CD4-positive, alpha-beta T cell treated with Interleukin-6 for 4 hours (primary cell): Measurements from ENCODE around the gene LINGO1.

Experiments
- DNase-seq: peaks from one replicate; pipeline ENCODE4 v3.0.0-alpha.2; 2020; ENCODE audit warnings: mixed read lengths

The LINGO1 gene

DNA sequence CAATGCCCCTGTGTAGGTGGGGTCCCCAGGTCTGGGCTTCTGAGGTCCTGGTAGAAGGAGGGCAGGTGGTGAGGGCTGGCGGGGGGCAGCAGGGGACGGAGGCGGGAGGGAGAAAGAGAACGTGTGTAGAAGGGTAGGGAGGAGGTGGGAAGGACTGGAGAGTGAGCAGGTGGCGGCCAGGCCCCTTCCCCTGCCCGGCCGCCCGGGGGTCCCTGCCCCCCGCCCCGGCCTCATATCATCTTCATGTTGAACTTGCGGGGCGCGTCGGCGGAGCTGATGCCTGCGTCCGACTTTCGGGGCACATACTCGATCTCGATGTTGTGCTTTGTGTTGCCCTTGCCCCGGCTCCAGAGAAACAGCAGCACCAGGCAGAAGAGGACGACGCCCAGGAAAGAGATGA is 18.9 kb downstream of the LINGO1 start:
- DNase-seq = no peak

DNA sequence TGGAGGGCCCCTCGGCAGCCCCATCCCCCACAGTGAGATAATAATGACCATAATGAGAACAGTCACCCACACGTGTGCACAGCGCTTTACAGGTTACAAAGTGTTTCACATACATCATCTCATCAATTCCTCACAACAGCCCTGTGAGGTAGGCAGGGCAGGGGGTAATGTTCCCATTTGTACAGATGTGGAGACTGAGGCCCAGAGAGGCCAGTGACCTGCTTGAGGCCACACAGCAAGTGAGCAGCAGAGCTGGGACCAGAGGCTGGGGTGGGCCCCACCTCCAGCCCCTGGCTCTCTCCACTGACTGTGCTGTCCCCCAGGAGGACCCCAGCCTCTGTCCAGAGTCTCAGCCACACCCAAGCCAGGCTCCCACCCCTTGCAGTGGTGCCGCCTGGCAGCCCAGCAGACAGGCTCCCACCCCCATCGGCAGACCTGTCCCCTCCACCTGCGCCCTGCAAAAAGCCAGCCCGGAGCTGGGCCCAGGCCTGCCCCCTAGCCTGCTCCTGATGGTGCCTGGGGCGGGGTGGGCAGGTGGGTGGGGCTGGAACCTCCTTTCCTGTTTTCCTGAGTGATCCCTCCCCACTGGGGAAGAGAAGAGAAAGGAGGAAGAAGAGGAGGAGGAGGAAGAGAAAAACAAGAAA is 19.6 kb downstream of the LINGO1 start:
- no peak for DNase-seq

DNA sequence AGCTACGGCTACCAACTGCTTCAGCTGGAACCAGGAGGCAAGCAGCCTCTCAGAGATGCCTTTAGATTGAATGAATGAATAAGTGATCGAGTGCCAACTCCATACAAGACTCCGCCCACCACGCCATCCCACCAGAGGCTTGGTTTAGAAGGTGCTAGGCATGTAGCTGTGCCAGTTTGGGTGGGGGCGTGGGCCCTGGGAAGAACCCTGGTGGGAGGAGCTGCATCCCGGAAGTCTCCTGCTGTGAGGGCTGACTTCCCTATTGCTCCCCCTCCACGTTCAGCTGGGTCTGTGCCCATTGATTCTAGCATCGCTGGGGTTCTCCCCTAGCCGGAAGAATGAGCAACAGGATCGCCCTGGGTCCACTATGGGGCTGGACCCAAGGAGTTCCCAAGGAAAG is 20.9 kb downstream of the LINGO1 start:
- DNase-seq = no peak

DNA sequence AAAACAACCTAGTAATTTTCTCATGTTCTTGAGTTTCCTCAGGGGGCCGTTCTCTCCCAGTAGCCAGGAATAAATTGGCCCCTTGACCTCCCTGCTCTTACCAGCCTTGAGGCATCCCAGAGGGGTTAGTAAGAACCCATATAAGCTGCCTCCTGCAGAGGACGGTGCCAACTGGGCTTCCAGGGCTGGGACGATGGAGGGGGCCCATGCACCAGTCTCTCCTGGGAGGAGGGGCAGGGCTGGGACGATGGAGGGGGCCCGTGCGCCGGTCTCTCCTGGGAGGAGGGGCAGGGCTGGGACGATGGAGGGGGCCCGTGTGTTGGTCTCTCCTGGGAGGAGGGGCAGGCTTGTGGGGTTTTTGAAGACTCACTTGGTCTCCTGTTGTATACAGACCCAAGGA is 22.0 kb downstream of the LINGO1 start:
- DNase-seq = no peak

DNA sequence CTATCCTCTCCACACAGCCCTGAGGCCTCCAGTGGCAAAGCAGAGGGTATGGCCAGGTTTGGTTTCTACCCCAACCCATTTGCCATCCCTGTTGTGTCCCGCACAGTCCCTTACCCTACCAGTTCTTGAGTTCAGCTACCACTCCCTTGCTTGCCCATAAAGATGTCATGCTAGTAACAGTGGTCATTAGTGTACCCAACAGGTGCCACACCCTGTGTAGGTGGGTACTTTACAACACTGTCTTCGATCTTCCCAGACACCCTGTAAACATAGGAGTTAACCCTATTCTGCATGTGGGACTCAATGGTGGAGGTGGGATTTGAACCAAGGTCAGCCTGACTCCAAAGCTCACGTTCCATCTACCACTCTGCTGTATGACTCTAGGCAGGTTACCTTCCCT is 23.2 kb downstream of the LINGO1 start:
- no peak for DNase-seq

DNA sequence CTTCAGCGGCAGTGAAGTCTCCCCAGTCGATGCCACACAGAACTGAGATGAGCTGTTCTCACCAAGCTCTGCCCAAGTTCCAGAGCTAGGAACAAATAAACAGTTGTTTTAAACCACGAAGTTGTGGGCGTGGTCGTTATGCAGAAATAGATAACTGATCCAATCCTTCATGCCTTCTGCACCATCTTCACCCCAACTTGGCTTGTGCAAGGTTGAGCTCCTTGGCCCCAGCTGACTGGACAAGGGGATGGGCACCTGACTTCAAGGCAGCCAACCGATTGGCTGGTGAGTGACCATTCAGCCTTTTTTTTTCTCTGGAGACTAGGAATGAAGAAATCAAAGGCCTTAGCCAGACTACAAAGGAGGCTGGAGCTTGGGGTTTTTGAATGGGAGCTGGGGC is 23.9 kb downstream of the LINGO1 start:
- DNase-seq = no peak

DNA sequence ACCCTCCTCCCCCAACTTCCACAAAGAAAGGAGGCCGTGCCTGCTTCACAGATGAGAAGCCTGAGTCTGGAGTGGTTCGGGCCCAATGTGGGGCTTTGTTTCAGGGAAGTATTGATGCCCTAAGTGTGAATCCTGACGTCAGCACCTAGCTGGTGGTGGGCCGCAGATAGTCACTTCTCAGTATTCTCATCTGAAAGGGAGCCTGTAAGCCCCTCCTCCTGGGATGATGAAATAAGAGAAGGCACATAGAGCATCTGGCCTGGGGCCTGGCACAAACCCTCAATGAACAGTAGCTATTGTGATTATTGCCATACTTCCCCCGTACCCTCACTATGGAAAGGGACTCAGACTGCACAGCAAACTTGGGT is 24.8 kb downstream of the LINGO1 start:
- no peak for DNase-seq

DNA sequence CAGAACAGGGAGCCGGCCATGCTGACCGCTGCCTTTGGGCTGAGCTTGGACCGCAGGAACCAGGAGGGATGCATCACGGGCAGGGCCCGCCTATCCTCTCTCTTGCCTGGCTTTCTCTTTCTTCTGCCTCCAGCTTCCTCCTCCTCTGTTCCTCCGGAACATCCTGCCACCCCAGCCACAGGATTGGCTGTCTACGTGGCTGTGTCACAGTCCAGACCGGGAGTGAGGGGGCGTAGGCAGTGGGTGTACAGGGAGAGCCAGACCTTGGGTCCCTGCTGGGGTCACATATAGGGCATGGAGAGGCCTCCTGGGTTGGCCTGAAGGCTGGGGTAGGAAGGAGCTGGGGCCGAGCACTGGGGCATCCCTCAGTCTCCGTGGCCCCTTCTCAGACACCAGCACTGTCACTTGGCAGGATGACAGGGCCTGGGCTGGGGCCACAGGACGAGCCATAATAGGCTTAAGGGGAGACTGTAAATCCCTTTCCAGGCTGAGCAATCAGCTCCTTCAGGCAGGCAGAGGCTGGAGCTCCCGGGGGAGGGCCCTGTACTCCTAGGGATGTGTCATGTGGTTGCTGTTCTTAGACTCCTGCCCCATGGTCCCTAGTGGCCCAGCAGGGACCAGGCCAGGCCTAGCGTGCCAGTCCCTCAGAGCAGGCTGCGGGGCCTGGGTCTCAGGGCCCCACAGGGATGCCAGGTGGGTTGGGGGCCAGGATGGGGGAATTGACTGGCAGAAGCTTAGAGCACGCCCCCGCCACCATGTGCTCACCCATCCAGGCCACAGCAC is 25.4 kb downstream of the LINGO1 start:
- DNase-seq = no peak

DNA sequence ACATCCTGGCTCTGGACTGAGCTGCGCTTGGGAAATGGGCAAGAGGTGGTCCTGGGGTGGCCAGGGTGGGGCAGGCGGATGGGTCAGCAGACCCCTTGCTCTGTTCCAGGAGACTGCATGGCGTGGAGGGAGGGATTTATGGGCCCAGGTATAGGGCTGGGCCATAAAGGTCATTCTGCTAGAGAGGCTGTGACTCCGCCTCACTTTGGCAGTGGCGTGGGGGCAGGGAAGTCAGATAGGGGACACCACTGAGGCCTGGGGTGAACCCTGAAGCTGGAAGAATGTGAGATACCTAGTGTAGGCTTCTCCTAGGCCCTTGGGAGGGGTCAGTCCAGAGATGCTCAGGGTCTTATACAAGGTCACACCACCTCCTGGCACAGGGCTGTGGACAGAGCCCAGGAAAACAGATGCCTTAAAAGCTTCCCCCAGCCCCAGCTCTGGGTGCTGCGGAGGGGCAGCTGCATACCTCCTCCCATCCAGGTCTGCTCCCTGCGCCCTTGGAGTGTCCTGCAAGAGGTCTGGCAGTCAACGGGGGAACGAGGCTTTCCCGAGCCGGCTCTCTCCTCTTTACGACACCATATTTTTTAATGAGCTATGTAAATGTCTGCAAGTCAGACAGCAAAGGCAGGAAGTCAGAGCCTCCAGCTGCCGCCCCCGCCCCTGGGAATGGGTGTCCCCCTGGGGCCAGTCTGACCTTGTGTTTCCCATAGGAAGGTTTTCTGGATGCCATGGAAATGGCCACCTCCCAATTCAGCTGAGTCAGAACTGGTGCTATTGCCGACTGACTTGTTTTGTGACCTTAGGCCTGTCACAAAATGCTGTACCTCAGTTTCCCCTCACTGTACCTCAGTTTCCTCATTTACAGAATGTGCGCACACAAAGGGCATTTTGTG is 26.3 kb downstream of the LINGO1 start:
- DNase-seq = no peak

DNA sequence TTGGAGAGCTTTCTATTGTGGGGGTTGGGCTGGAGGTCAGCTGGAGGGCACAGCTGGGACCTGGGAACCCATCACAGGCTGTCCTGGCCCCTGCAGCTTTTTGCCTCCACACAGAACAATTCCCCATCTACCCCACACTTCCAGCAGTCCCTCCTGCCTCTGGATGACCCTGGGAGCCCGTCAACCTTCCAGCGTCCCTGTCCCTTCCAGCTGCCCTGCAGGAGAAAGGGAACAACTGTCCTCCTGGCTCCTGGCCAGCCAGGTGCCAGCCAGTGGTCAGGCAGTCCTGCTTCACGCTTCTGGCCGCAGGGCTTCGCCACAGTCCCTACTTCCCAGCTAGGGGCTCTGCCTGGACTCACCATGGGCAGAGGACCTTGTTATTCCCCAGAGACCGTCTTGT is 27.2 kb downstream of the LINGO1 start:
- no peak for DNase-seq

DNA sequence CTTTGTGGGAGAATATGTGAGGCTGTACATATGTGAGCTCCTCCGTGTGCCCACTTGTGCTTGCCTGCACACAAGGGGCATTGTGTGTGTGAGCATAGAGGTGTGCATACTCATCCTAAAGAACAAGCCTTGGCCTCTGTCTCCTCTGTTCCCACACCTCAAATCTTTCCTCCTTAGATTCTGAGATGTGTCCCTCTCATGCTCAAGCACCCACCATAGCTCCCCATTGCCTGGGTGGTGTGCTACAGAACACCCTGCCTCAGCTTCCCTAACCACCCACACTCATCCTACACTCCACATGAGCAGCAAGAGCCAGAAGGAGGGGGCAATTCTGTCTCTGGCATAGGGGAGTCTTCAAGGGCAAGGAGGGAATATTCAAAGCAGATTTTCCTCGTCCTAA is 27.7 kb downstream of the LINGO1 start:
- no peak for DNase-seq

DNA sequence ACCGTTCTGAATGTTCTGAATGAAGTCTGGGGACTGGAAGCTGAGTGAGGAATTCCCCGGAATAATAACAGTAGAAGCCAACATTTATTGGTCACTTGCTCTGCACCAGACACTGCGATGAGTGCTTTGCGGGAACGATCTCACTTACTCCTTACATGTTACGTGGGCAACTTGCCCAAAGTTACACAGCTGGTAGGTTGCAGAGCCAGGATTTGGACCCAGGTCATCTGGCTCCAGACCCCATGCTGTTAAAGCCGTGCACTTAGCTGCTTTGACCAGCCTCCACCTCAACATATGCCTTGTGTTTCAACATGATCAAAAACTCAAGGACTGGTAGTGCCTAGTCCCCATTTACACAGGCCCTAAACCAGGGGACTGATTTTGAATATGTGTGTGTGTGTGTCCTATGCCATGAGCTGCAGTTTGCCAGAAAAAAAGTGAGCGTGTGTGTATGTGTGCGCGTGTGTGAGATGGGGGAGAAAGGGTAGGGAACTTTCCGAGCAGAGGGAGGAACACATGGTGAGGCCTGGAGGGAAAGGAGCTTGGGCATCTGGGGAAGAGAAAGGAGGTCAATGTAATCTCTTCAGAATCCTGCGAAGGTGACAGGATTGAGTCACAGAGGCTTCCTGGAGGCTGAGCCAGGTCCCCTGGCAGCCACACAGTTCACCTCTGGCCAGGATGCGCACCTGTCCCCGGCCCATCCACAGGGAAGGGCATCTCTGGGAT is 28.9 kb downstream of the LINGO1 start:
- no peak for DNase-seq

DNA sequence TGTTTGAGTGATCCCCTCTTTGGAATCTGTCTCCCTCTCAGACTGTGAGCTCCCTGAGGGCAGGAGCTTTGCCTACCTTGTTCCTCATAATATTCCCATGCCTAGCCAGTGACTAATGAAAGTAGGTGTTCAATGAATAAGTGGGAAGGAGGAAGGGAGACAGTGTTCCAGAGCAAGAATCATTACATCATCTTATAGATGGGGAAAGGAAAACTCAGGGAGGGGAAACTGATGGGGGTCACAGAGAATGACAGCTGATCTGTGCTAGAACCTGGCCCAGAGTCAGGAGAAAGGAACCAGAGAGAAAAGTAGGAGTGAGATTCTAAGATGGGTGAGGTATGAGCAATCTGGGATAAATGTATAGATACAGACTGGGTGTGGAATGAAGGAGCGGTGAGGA is 29.9 kb downstream of the LINGO1 start:
- DNase-seq = no peak

DNA sequence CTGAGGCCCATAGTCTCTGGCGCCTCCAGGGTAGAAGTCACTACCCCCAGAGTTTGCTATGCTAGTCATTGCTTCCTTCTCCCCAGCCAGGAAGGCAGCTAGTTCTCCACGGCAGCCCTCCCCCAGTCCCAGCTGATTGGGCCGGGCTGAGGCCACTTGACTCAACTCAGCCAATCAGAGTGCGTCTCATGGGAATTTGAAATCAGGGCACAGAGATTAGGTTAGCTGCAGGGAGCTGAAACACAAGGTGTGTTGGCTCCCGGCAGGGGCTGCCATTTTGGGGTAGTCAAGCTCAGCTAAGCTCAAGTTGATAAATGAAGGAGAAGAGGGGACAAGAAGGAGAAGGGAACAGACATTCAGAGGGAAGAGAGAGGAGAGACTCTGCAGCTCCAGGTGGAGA is 32.8 kb downstream of the LINGO1 start:
- no peak for DNase-seq

DNA sequence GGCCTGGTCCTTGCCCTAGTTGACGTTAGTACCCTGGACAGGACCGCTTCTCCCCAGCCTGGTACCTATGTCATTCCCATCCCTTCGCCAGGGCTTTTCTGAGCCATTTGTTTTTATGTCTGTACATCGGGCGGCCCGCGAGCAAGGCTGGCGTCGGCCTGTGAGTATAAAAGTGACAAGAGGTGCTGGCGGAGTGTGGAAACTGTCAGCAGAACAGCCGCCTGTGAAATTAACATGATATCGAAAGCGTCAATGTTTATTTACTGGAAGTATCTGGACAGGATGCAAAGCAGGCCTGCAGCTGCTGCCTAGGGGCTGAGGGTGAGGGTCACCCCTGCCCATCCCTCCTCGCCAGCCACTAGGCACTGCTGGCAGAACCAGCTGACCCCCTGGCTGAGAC is 33.4 kb downstream of the LINGO1 start:
- no peak for DNase-seq

DNA sequence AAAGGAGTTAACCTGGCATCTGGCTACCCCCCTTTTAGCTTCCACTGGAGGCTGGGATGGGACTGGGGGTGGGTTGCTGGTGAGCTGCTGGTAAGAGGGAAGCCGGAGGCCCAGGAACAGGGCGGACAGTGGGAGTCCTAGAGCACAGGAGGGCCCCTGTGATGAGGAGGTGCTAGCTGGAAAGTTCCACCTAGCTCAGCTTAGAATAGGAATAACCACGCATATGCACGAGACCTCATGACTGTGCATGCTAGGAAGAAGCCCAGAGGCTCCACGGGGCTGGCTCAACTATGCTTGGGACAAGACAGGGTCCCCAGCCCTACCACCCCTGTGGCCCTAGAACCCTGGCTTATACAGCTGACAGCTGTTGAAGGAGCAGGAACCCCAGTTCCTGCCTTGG is 34.1 kb downstream of the LINGO1 start:
- DNase-seq = no peak

DNA sequence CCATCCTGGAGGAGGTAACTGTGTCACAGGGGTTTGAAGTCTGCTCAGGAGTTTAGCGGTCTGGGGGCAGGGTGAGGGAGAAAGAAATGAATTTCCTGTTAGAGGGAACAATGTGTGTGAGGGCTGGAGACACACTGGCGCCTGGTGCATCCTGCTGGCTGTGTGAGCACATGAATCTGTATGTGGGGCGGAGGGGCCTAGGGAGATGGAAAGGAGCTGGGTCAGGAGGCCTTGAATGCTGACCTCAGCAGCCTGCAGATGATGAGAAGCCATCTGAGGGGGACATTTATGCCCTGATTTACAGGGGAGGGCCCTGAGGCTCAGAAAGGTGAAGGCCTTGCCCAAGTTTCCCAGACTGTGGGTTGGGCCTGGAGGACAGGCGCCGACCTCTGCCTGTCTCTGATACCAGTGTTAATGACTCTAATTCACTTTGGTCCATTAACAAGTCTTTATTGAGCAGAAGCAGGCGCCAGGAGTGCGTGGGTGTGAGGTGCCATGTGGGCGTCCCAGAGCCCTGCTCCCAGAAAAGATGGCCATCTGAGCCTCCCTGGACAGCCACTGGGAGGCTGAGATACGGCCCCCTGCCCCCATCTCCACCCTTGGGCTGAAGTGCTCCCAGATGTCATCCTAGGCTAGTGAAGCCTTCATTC is 34.8 kb downstream of the LINGO1 start:
- no peak for DNase-seq

DNA sequence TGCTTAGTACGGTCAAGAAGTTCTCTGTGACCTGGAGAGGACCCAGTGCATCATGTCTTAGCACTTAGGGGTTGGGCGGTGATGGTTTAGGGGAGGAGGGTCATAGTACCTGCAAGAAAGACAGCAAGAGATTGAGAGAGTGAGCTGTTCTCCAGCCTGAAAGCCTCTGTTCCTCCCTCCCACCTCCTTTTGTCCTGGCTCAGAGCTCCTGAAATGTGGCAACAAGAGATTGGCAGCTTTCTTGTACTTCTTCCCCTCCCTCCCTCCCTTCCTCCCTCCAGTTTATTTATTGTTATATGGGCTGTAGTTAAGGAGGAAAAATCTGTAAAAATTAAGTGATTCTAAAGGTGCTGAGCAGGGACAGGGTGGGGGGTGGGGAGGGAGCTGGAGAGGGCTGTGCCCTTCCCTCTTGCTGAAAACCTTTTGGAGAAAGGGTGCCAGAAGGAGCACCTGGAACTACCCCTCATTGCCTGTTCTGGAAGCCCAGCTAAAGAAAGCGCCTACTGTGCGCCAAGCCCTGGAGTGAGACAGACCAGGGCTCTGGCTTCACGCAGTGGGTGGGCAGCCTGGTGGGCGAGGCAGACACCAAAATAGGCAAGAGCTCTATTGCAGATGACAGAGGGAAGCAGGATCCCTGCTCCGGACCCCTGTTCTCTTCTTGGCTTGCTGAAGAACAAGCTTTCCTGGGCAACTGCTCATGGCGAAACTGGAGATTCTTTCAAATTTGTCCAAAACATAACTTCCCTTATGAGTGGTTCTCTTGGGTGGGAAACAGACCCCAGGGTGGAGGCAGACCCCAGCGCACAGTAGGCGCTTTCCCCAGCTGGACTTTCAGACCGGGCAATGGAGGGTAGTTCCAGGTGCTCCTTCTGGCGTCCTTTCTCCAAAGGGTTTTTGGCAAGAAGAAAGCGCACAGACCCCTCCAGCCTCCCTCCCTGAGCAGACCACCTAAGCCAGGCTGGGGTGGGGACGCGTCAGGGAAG is 35.6 kb downstream of the LINGO1 start:
- no peak for DNase-seq

DNA sequence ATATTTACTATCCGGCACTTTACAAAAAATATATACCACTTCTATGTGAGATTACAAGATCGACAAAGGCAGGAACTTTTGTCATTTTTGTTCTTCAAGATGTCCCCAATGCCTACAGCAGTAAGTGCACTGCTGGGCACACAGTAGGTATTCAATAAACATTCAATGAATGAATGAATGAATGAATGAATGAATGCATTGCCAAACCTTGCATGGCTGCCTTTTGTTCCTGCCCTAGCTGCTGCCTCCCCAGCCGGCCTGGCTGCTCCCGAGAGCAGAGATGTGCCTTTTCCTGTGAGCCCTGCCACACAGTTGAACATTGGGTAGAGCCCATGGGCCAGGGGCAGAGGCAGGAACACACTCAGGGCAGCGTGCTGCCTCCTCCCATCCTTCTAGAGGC is 37.5 kb downstream of the LINGO1 start:
- DNase-seq = no peak

DNA sequence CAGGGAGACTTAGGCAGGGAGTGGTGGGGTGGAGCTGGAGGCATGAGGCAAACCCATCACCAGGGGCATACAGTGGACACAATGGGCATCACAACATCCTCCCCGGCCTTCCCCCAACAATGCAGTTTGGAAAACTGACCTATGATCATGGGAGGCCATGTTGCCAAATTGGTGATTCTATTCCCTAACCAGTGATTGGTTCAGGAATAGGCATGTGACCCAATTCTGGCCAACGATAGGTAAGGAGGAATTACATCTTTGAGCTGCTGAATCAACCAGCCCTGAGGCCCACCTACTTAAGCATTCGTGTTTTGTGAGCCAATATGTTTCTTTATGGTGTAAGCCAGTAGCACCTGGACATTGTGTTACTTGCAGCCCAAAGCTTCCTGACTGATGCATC is 40.0 kb downstream of the LINGO1 start:
- DNase-seq = no peak

DNA sequence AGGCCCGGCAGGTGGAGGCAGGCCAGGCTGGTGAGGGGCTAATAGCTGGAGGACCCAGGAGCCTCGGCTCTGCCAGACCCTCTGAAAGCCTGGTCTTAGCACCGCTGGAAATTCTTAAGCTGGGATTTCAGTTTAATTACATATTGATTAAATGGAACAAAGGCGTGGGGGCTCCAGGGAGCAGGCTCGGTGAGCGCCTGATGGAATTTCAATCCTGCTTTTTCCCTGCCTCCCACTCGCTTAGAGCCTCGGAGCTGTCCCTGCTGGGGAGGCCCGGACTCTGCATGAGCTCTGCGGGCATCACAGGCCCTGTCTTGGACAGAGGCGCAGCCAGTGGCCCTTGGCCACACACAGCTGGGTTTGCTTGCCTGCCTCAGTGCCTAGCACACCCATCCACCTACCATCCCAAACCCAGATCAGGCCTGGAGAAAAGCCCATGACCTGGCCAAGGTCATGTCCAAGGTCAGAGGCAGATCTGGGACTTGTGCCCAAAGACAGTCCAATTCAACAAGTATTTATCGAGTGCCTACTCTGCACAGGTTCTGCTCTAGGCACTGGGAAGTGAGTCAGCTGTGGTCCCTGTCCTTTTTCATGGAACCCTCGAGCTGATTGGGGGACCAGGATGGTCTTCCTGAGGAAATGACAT is 40.6 kb downstream of the LINGO1 start:
- no peak for DNase-seq
